ENCODE measurements around the gene EVI5L.
"Not testable (repeated sequence)": the region's sequence is repeated elsewhere in the genome, so short reads cannot be mapped to it uniquely, and the experiment has no call there.

The EVI5L gene

GRCh38 chr19:7829561-7830271 is at the start of gene EVI5L:
EVI5L (plus strand) TSS chr19:7830218; CDS start chr19:7846543, 16,325 bp downstream.
- peak; percentile 98 to 100 (median 99) for DNase-seq (ENCODE audit: low read depth in 3 of 3)

- no peak for DNase-seq (ENCODE audit: low read depth in 3 of 3)
Measured at GRCh38 chr19:7781157-7781556, 48.9 kb upstream of the EVI5L start.

- DNase-seq (ENCODE audit: low read depth in 3 of 3) = no peak
Measured at GRCh38 chr19:7783991-7784423, 46.0 kb upstream of the EVI5L start.

GRCh38 chr19:7784856-7785255 is 45.2 kb upstream of the EVI5L start:
- no peak for DNase-seq (ENCODE audit: low read depth in 3 of 3)

- DNase-seq (ENCODE audit: low read depth in 3 of 3) = no peak
Measured at GRCh38 chr19:7787141-7787540, 42.9 kb upstream of the EVI5L start.

GRCh38 chr19:7787602-7788177 is 42.3 kb upstream of the EVI5L start:
- DNase-seq (ENCODE audit: low read depth in 3 of 3) = no peak

- DNase-seq (ENCODE audit: low read depth in 3 of 3) = no peak
Measured at GRCh38 chr19:7788178-7788932, 41.7 kb upstream of the EVI5L start.

GRCh38 chr19:7788933-7789323 is 41.1 kb upstream of the EVI5L start:
- DNase-seq (ENCODE audit: low read depth in 3 of 3) = no peak

GRCh38 chr19:7789447-7789846 is 40.6 kb upstream of the EVI5L start:
- peak in 1 of 3 experiments; percentile 28 for DNase-seq (ENCODE audit: low read depth in 3 of 3)

GRCh38 chr19:7790416-7790815 is 39.6 kb upstream of the EVI5L start:
- DNase-seq (ENCODE audit: low read depth in 3 of 3) = no peak

GRCh38 chr19:7792281-7792680 is 37.7 kb upstream of the EVI5L start:
- DNase-seq (ENCODE audit: low read depth in 3 of 3) = no peak

- DNase-seq (ENCODE audit: low read depth in 3 of 3) = not testable (repeated sequence)
Measured at GRCh38 chr19:7792701-7793100, 37.3 kb upstream of the EVI5L start.

GRCh38 chr19:7793493-7793892 is 36.5 kb upstream of the EVI5L start:
- no peak for DNase-seq (ENCODE audit: low read depth in 3 of 3)

- no peak for DNase-seq (ENCODE audit: low read depth in 3 of 3)
Measured at GRCh38 chr19:7795555-7796161, 34.4 kb upstream of the EVI5L start.

- peak; percentile 48 to 57 (median 53) for DNase-seq (ENCODE audit: low read depth in 3 of 3)
Measured at GRCh38 chr19:7799640-7800355, 30.2 kb upstream of the EVI5L start.

GRCh38 chr19:7801020-7801570 is 28.9 kb upstream of the EVI5L start:
- no peak for DNase-seq (ENCODE audit: low read depth in 3 of 3)

- no peak for DNase-seq (ENCODE audit: low read depth in 3 of 3)
Measured at GRCh38 chr19:7806234-7806633, 23.8 kb upstream of the EVI5L start.

- DNase-seq (ENCODE audit: low read depth in 3 of 3) = no peak
Measured at GRCh38 chr19:7806876-7807275, 23.1 kb upstream of the EVI5L start.

GRCh38 chr19:7808108-7808507 is 21.9 kb upstream of the EVI5L start:
- DNase-seq (ENCODE audit: low read depth in 3 of 3) = no peak

- no peak for DNase-seq (ENCODE audit: low read depth in 3 of 3)
Measured at GRCh38 chr19:7811989-7812388, 18.0 kb upstream of the EVI5L start.

GRCh38 chr19:7815325-7815724 is 14.7 kb upstream of the EVI5L start:
- DNase-seq (ENCODE audit: low read depth in 3 of 3) = no peak
